ENCODE results near the gene OSBPL3.

DNA sequence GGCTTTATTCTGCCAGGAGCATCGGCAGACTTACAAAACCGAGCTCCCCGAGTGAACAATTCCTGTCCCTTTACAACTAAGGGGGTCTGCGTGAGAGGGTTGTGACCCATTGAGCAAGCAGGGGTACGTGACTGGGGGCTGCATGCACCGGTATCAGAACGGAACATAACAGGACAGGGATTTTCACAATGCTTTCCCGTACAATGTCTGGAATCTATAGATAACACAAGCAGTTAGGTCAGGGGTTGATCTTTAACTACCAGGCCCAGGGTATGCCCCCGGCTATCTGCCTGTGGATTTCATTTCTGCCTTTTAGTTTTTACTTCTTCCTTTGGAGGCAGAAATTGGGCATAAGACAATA is 184.6 kb downstream of the OSBPL3 start:
- TF ChIP-seq, protein P1, sequence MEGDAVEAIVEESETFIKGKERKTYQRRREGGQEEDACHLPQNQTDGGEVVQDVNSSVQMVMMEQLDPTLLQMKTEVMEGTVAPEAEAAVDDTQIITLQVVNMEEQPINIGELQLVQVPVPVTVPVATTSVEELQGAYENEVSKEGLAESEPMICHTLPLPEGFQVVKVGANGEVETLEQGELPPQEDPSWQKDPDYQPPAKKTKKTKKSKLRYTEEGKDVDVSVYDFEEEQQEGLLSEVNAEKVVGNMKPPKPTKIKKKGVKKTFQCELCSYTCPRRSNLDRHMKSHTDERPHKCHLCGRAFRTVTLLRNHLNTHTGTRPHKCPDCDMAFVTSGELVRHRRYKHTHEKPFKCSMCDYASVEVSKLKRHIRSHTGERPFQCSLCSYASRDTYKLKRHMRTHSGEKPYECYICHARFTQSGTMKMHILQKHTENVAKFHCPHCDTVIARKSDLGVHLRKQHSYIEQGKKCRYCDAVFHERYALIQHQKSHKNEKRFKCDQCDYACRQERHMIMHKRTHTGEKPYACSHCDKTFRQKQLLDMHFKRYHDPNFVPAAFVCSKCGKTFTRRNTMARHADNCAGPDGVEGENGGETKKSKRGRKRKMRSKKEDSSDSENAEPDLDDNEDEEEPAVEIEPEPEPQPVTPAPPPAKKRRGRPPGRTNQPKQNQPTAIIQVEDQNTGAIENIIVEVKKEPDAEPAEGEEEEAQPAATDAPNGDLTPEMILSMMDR (IDR thresholded peaks at IDR 0.05) = no peak
- no peak for TF ChIP-seq POLR2A (IDR thresholded peaks at IDR 0.05)
- no peak for TF ChIP-seq EP300 (IDR thresholded peaks at IDR 0.05)

Data from gastroesophageal sphincter (tissue), 3 donors.